Adrenal gland (tissue), 12 donors: ENCODE data around the gene PRKCQ. TPM values are rescaled to one million over a fixed set of nuclear protein-coding genes. Genes with fewer than 3 reads are reported as not detected.

Experiments used
- DNase-seq, 7 donors: peaks; one replicate each; pipeline ENCODE4 v3.0.0-alpha.2; 2019 to 2020
- H3K27ac ChIP-seq, 5 donors: fragments of 200-600 bp; sonication (generic) in 4 of 5; 1 replicate in 3 of 5; 2 replicates in 2 of 5; pipeline versions ENCODE4 v1.5.1 to v1.8.0; 2016 to 2020; ENCODE audit warnings: mild to moderate bottlenecking in 1 of 5
- H3K27me3 ChIP-seq: fragments of 200-600 bp; 2 replicates; pipeline ENCODE4 v1.8.0; 2021
- H3K36me3 ChIP-seq, 2 donors: fragments of 200-600 bp; replicated peaks in 1 of 2; 1 replicate in 1 of 2; 2 replicates in 1 of 2; pipeline versions ENCODE4 v1.5.1 to v1.8.0; 2018 to 2022
- H3K4me1 ChIP-seq, 2 donors: fragments of 200-600 bp; replicated peaks in 1 of 2; 1 replicate in 1 of 2; 2 replicates in 1 of 2; pipeline versions ENCODE4 v1.5.1 to v1.8.0; 2018 to 2021
- H3K4me3 ChIP-seq, 4 donors: fragments of 200-600 bp; sonication (generic) in 3 of 4; one replicate each; pipeline ENCODE4 v1.5.1; 2016 to 2018
- H3K9me3 ChIP-seq, 3 donors: fragments of 200-600 bp; sonication (generic) in 1 of 3; replicated peaks in 1 of 3; 1 replicate in 2 of 3; 2 replicates in 1 of 3; pipeline versions ENCODE4 v1.5.1 to v1.8.0; 2016 to 2021
- CTCF ChIP-seq, 6 experiments: fragments of 450-650 bp in 4 of 6; fragments of 200-600 bp in 2 of 6; sonication (generic) in 1 of 6; IDR thresholded peaks; 1 replicate in 5 of 6; 2 replicates in 1 of 6; pipeline versions ENCODE4 v1.5.1 to v1.8.0; 2016 to 2021; ENCODE audit warnings: antibody characterized with exemption in 6 of 6, mild to moderate bottlenecking in 2 of 6, moderate library complexity in 1 of 6
- POLR2A ChIP-seq, 2 donors: fragments of 450-650 bp; IDR thresholded peaks; one replicate each; pipeline ENCODE4 v1.6.1; 2017; ENCODE audit warnings: antibody characterized with exemption in 2 of 2, mild to moderate bottlenecking in 2 of 2, moderate library complexity in 1 of 2
- WGBS, 4 donors: extraction: QIAGEN DNeasy Blood & Tissue Kit in 2 of 4; methylation state at CpG; one replicate each; pipeline versions ENCODE4 v1.1.5 to v1.1.7; 2013 to 2017; 5-methylcytosine and 5-hydroxymethylcytosine counted together
- intact Hi-C, 2 donors: fragments of 100-400 bp; cut with DNase I; formaldehyde crosslinking; loops; one replicate each; pipeline versions ENCODE4 v1.14.1 to v1.15.0; 2022 to 2023
- polyA plus RNA-seq, 3 donors: library from polyadenylated mRNA; stranded (reverse); fragments of 200-250 nt in 2 of 3; fragments of 350-450 nt in 1 of 3; fragmentation: Illumina TruSeq in 1 of 3; extraction: RNeasy Lipid Tissue Mini Kit (QIAGEN cat#74804) in 1 of 3; gene quantifications; one replicate each; pipeline ENCODE4 v1.2.3, GENCODE V29; 2013 to 2014
- total RNA-seq, 9 donors: library from RNA; depleted of rRNA in 4 of 9; stranded (reverse); fragments of >200 nt in 4 of 9; fragments of 120-200 nt in 1 of 9; fragmentation: NEBNext Ultra II Directional in 1 of 9; extraction: Animal tissue kit (Norgen Biotek cat#: 25700) in 1 of 9; gene quantifications; one replicate each; pipeline versions ENCODE4 v1.1.0 to v1.2.4, GENCODE V29; 2013 to 2023
- donor health status: healthy with polysubstance abuse.
- donor health status: Bipolar disorder and iron deficiency.
- donor health status: DM: yes; HTN: yes; CAD: no.
- donor health status: DM: no; HTN: no; CAD: no.
- donor health status: DM: no; HTN: no; CAD: no.
- donor health status: DM: yes; HTN: yes; CAD: no.

PRKCQ gene
- total and polyA plus RNA-seq, 12 donors, result 0.39 to 1.6 (median 0.68) TPM

GRCh38 chr10:6409971-6410643 is 170.0 kb downstream of the PRKCQ start:
- TF ChIP-seq POLR2A (IDR thresholded peaks at IDR 0.05) (no peak), CTCF (IDR thresholded peaks at IDR 0.05) (no peak)
- Histone ChIP-seq H3K36me3 (no peaks in the 10 kb centered on the region), H3K4me1 (peaks cover 12 to 14% of the 10 kb centered on the region in 2 donors), H3K4me3 (no peak overlapping the region), H3K27ac (peak overlapping the region in 2 of 5 donors; percentile 49 to 71), H3K27me3 (peaks cover 10% of the 10 kb centered on the region), H3K9me3 (no peaks in the 10 kb centered on the region)
- DNase-seq, result peak in 6 of 7 donors; percentile 50 to 77 (median 58)
- intact Hi-C loops, result loop anchor here (5.0 to 10.0 kb wide), 2 partner anchors 325 to 393 kb away; partner anchors contain the start of gene RBM17 (in 1 of the 2)
- 44 to 54% (median 50%) methylated on average over 2 of the region's 2 CpGs for WGBS, 4 donors

GRCh38 chr10:6408799-6409198 is 171.3 kb downstream of the PRKCQ start:
- no peak overlapping the region for H3K4me3 ChIP-seq
- H3K4me1 ChIP-seq, result peaks cover 12 to 14% of the 10 kb centered on the region in 2 donors
- no peaks in the 10 kb centered on the region for H3K9me3 ChIP-seq
- DNase-seq, result no peak
- WGBS, 4 donors, result 86 to 97% (median 92%) methylated on average over 3 of the region's 3 CpGs
- H3K36me3 ChIP-seq, result no peaks in the 10 kb centered on the region
- intact Hi-C loops, result loop anchor here (5.0 to 10.0 kb wide), 2 partner anchors 324 to 391 kb away; partner anchors contain the start of gene RBM17 (in 1 of the 2)
- TF ChIP-seq POLR2A (IDR thresholded peaks at IDR 0.05), result no peak
- TF ChIP-seq CTCF (IDR thresholded peaks at IDR 0.05), result no peak
- no peak overlapping the region for H3K27ac ChIP-seq
- peaks cover 10% of the 10 kb centered on the region for H3K27me3 ChIP-seq

GRCh38 chr10:6407034-6407721 is 172.9 kb downstream of the PRKCQ start:
- no peak overlapping the region for H3K4me3 ChIP-seq
- H3K36me3 ChIP-seq, result no peaks in the 10 kb centered on the region
- TF ChIP-seq CTCF (IDR thresholded peaks at IDR 0.05) (no peak), POLR2A (IDR thresholded peaks at IDR 0.05) (no peak)
- DNase-seq, result no peak
- H3K27ac ChIP-seq, result no peak overlapping the region
- H3K9me3 ChIP-seq, result no peaks in the 10 kb centered on the region
- 87 to 89% (median 88%) methylated on average over 11 of the region's 11 CpGs for WGBS, 4 donors
- intact Hi-C loops, result loop anchor here (5.0 to 10.0 kb wide), 2 partner anchors 322 to 390 kb away; partner anchors contain the start of gene RBM17 (in 1 of the 2)
- peaks cover 12 to 14% of the 10 kb centered on the region in 2 donors for H3K4me1 ChIP-seq
- H3K27me3 ChIP-seq, result peaks cover 10% of the 10 kb centered on the region
